Measurements from ENCODE around the gene RASSF3. TPM values are rescaled to one million over a fixed set of nuclear protein-coding genes. Genes with fewer than 3 reads are reported as not detected.

RASSF3 gene
- total RNA-seq, 1 donor: 13.8 TPM

DNA sequence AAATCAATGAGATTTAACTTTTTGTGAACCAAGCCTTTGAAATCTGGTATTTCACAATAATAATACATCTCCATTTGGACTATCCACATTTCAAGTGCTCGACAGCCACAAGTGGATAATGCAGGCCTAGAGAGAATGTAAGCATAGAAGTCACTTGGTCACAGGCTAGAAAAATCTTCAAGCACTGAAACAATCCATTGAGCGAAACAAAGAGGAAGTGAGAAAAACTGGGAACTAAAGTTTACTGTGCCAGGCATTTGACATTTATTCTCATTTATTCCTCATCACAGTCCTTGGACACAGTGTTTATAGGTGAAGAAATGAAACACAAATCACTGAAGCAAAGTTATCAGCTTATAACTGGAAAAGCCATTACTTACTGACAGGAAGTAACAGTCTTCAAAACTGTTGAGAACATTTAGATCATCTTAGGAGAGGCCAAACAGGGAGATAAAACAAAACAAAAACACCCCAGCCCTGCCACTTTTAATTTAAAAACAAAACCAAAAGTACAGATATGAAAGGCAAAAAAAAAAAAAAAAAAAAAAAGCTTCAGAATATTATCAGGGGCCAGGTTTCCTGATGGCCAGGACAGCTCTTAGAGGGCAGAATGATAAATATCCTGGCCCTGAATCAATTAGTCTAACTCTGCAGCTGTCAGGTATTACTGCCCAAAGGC is 119.8 kb downstream of the RASSF3 start:
- no peak for DNase-seq (ENCODE audit: insufficient read length, low spot score, missing footprints)
- Histone ChIP-seq H3K27ac (ENCODE audit: low read depth, low read length) (no peak overlapping the region), H3K27me3 (ENCODE audit: insufficient read depth, low read length) (no peaks in the 10 kb centered on the region), H2AFZ (ENCODE audit: low read length) (no peak overlapping the region), H3K4me1 (ENCODE audit: insufficient read depth, low read length) (peaks cover 11% of the 10 kb centered on the region), H3K79me2 (ENCODE audit: insufficient read depth, low read length) (no peaks in the 10 kb centered on the region), H3K36me3 (ENCODE audit: insufficient read depth, low read length) (peaks cover 13% of the 10 kb centered on the region), H4K20me1 (ENCODE audit: insufficient read depth, low read length) (peaks cover 3% of the 10 kb centered on the region), H3K9me3 (ENCODE audit: low read depth, low read length) (no peaks in the 10 kb centered on the region), H3K4me3 (ENCODE audit: insufficient read depth, low read length) (no peak overlapping the region), H3K4me2 (ENCODE audit: insufficient read depth, low read length) (no peak overlapping the region)
- TF ChIP-seq, protein P1, sequence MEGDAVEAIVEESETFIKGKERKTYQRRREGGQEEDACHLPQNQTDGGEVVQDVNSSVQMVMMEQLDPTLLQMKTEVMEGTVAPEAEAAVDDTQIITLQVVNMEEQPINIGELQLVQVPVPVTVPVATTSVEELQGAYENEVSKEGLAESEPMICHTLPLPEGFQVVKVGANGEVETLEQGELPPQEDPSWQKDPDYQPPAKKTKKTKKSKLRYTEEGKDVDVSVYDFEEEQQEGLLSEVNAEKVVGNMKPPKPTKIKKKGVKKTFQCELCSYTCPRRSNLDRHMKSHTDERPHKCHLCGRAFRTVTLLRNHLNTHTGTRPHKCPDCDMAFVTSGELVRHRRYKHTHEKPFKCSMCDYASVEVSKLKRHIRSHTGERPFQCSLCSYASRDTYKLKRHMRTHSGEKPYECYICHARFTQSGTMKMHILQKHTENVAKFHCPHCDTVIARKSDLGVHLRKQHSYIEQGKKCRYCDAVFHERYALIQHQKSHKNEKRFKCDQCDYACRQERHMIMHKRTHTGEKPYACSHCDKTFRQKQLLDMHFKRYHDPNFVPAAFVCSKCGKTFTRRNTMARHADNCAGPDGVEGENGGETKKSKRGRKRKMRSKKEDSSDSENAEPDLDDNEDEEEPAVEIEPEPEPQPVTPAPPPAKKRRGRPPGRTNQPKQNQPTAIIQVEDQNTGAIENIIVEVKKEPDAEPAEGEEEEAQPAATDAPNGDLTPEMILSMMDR (IDR thresholded peaks at IDR 0.05; ENCODE audit: extremely low read depth, low read depth, low read length): no peak

DNA sequence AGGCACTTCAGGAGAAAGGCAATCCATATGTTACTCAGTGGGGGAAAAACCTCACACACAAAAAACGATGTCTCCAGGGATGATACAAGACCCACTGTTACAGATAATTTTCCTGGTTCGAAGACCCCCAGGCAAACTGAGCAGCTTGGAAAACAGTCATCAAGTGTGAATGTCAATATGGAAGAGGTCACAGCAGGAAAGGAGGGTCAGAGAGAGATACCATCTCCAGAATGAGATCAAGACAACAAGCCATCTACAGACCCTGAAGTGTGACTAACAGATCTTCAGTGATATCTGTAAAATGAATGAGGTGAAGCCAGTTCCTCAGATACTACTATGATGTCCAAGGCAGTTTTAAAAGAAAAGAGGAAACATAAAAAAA is 120.3 kb downstream of the RASSF3 start:
- TF ChIP-seq, protein P1 (IDR thresholded peaks at IDR 0.05; ENCODE audit: extremely low read depth, low read depth, low read length): no peak
- Histone ChIP-seq H3K4me2 (ENCODE audit: insufficient read depth, low read length) (no peak overlapping the region), H2AFZ (ENCODE audit: low read length) (no peak overlapping the region), H3K27ac (ENCODE audit: low read depth, low read length) (no peak overlapping the region), H4K20me1 (ENCODE audit: insufficient read depth, low read length) (peaks cover 3% of the 10 kb centered on the region), H3K4me1 (ENCODE audit: insufficient read depth, low read length) (peaks cover 11% of the 10 kb centered on the region), H3K4me3 (ENCODE audit: insufficient read depth, low read length) (no peak overlapping the region), H3K36me3 (ENCODE audit: insufficient read depth, low read length) (peaks cover 13% of the 10 kb centered on the region), H3K9me3 (ENCODE audit: low read depth, low read length) (no peaks in the 10 kb centered on the region), H3K79me2 (ENCODE audit: insufficient read depth, low read length) (no peaks in the 10 kb centered on the region), H3K27me3 (ENCODE audit: insufficient read depth, low read length) (no peaks in the 10 kb centered on the region)
- DNase-seq (ENCODE audit: insufficient read length, low spot score, missing footprints): no peak

DNA sequence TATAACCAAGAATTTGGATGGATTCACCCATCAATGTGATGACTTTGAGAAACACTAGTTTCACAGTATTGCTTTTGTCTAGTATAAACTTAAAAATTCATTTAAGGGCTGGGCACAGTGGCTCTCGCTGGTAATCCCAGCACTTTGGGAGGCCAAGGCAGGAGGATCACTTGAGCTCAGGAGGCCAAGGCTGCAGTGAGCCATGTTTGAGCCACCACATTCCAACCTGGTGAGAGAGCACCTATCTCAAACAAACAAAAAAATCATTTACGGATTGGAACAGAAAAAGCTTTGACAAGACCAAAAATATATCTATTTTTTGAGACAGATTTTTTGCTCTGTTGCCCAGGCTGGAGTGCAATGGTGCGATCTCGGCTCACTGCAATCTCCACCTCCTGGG is 121.4 kb downstream of the RASSF3 start:
- Histone ChIP-seq H3K9me3 (ENCODE audit: low read depth, low read length) (no peaks in the 10 kb centered on the region), H3K36me3 (ENCODE audit: insufficient read depth, low read length) (peaks cover 13% of the 10 kb centered on the region), H3K4me1 (ENCODE audit: insufficient read depth, low read length) (peaks cover 11% of the 10 kb centered on the region), H3K4me2 (ENCODE audit: insufficient read depth, low read length) (no peak overlapping the region), H3K4me3 (ENCODE audit: insufficient read depth, low read length) (no peak overlapping the region), H3K27me3 (ENCODE audit: insufficient read depth, low read length) (no peaks in the 10 kb centered on the region), H3K79me2 (ENCODE audit: insufficient read depth, low read length) (no peaks in the 10 kb centered on the region), H3K27ac (ENCODE audit: low read depth, low read length) (no peak overlapping the region), H2AFZ (ENCODE audit: low read length) (no peak overlapping the region), H4K20me1 (ENCODE audit: insufficient read depth, low read length) (peaks cover 3% of the 10 kb centered on the region)
- DNase-seq (ENCODE audit: insufficient read length, low spot score, missing footprints): no peak
- TF ChIP-seq, protein P1 (IDR thresholded peaks at IDR 0.05; ENCODE audit: extremely low read depth, low read depth, low read length): no peak

GRCh38 chr12:64733857-64734256 is 123.6 kb downstream of the RASSF3 start:
- Histone ChIP-seq H3K79me2 (ENCODE audit: insufficient read depth, low read length) (no peaks in the 10 kb centered on the region), H4K20me1 (ENCODE audit: insufficient read depth, low read length) (peaks cover 3% of the 10 kb centered on the region), H3K4me1 (ENCODE audit: insufficient read depth, low read length) (peaks cover 11% of the 10 kb centered on the region), H3K9me3 (ENCODE audit: low read depth, low read length) (no peaks in the 10 kb centered on the region), H3K4me2 (ENCODE audit: insufficient read depth, low read length) (peak overlapping the region; percentile 5), H3K36me3 (ENCODE audit: insufficient read depth, low read length) (peaks cover 14% of the 10 kb centered on the region), H3K4me3 (ENCODE audit: insufficient read depth, low read length) (no peak overlapping the region), H2AFZ (ENCODE audit: low read length) (no peak overlapping the region), H3K27me3 (ENCODE audit: insufficient read depth, low read length) (no peaks in the 10 kb centered on the region), H3K27ac (ENCODE audit: low read depth, low read length) (no peak overlapping the region)
- DNase-seq (ENCODE audit: insufficient read length, low spot score, missing footprints): no peak
- TF ChIP-seq, protein P1 (IDR thresholded peaks at IDR 0.05; ENCODE audit: extremely low read depth, low read depth, low read length): no peak

Measured in osteoblast (primary cell).